Astrocyte (in vitro differentiated cells and primary cell): ENCODE results near the gene TPRG1.

Source experiments
- CTCF ChIP-seq: IDR thresholded peaks from 2 replicates; pipeline ENCODE4 v1.5.1; 2011; ENCODE audit warnings: low read depth, mild to moderate bottlenecking, inconsistent platforms, low read length, moderate library complexity; ENCODE audit not compliant: insufficient read depth
- EZH2 ChIP-seq: IDR thresholded peaks from 2 replicates; pipeline ENCODE4 v1.6.1; 2012; ENCODE audit warnings: mild to moderate bottlenecking, low read length, inconsistent platforms; ENCODE audit not compliant: insufficient read depth

- TF ChIP-seq CTCF (no peak), EZH2 (no peak)
Measured at GRCh38 chr3:189184566-189184965, 12.8 kb downstream of the TPRG1 start.
